Pancreas (tissue), 10 donors: Measurements from ENCODE around the gene EIF4EBP2. TPM values are rescaled to one million over a fixed set of nuclear protein-coding genes. Genes with fewer than 3 reads are reported as not detected.

ENCODE experiments used
- ATAC-seq, 4 donors: fragments of 200-7000 bp; cut with Tn5 transposase; one replicate each; pipeline versions ENCODE4 v1.8.0 to v1.9.1; 2020; ENCODE audit warnings: mild to moderate bottlenecking in 4 of 4, moderate library complexity in 4 of 4
- DNase-seq, 6 donors: peaks; one replicate each; pipeline ENCODE4 v3.0.0-alpha.2; 2020
- FAIRE-seq: peaks from 2 replicates; lab custom pipeline; 2012; peaks lifted over from hg19 to GRCh38; lab: Jason Lieb, UNC
- H3K27ac ChIP-seq, 4 donors: fragments of 200-600 bp; sonication (generic); 1 replicate in 3 of 4; 2 replicates in 1 of 4; pipeline versions ENCODE4 v1.5.0 to v1.8.0; 2020
- H3K27me3 ChIP-seq, 4 donors: fragments of 200-600 bp; one replicate each; pipeline ENCODE4 v1.8.0; 2021
- H3K36me3 ChIP-seq, 3 donors: fragments of 200-600 bp; sonication (generic) in 1 of 3; one replicate each; pipeline versions ENCODE4 v1.5.0 to v1.8.0; 2020 to 2021
- H3K4me1 ChIP-seq, 3 donors: fragments of 200-600 bp; one replicate each; pipeline ENCODE4 v1.8.0; 2021
- H3K4me3 ChIP-seq, 4 donors: fragments of 200-600 bp; sonication (generic) in 2 of 4; one replicate each; pipeline versions ENCODE4 v1.5.0 to v1.8.0; 2020 to 2021
- H3K9me3 ChIP-seq, 4 donors: fragments of 200-600 bp; one replicate each; pipeline ENCODE4 v1.8.0; 2021
- CTCF ChIP-seq, 4 donors: fragments of 200-600 bp; sonication (generic) in 3 of 4; IDR thresholded peaks; one replicate each; pipeline versions ENCODE4 v1.5.0 to v1.8.0; 2021; ENCODE audit warnings: antibody characterized with exemption in 4 of 4
- WGBS, 2 donors: extraction: QIAGEN DNeasy Blood & Tissue Kit; methylation state at CpG; one replicate each; pipeline ENCODE4 v1.1.7; 2013; 5-methylcytosine and 5-hydroxymethylcytosine counted together
- intact Hi-C, 3 donors: fragments of 100-400 bp; cut with DNase I; formaldehyde crosslinking; loops; one replicate each; pipeline versions ENCODE4 v1.11.1 to v1.14.2; 2022
- polyA plus RNA-seq, 2 donors: library from polyadenylated mRNA; stranded (reverse); fragments of 200-250 nt; gene quantifications; one replicate each; pipeline ENCODE4 v1.2.3, GENCODE V29; 2013
- total RNA-seq, 6 donors: library from RNA; stranded (reverse); fragmentation: NEBNext Ultra II Directional in 4 of 6; extraction: Animal tissue kit (Norgen Biotek cat#: 25700) in 4 of 6; gene quantifications; one replicate each; pipeline versions ENCODE4 v1.2.1 to v1.2.4, GENCODE V29; 2021 to 2023
- donor health status: healthy with polysubstance abuse.
- donor health status: DM: no; HTN: no; CAD: no; lungs with moderate emphysema.
- donor health status: DM: no; HTN: no; CAD: no.
- donor health status: control.
- donor health status: control.
- donor health status: Bipolar disorder and iron deficiency.
- donor health status: DM: yes; HTN: yes; CAD: no.
- donor health status: DM: no; HTN: no; CAD: no.
- donor health status: DM: no; HTN: no; CAD: no.
- donor health status: DM: yes; HTN: yes; CAD: no.

Gene EIF4EBP2
- total and polyA plus RNA-seq, 8 donors = 12.5 to 43.5 (median 30.7) TPM

- no peak for TF ChIP-seq CTCF (IDR thresholded peaks at IDR 0.05)
- H3K4me1 ChIP-seq = peaks cover 0 to 2% (median 0%) of the 10 kb centered on the region in 3 donors
- no peak overlapping the region for H3K27ac ChIP-seq
- no peaks in the 10 kb centered on the region for H3K27me3 ChIP-seq
- WGBS, 2 donors = 82 to 84% methylated on average over 3 of the region's 3 CpGs
- no peak for DNase-seq
- intact Hi-C loops = no loop called here
- peaks cover 7 to 72% (median 10%) of the 10 kb centered on the region in 3 donors for H3K36me3 ChIP-seq
- ATAC-seq = no peak
- H3K4me3 ChIP-seq = no peak overlapping the region
- no peak for FAIRE-seq
- no peaks in the 10 kb centered on the region for H3K9me3 ChIP-seq
These were observed 21.2 kb downstream of the EIF4EBP2 start for GRCh38 chr10:70425096-70425495.

GRCh38 chr10:70426823-70427222, 22.9 kb downstream of the EIF4EBP2 start:
- no peaks in the 10 kb centered on the region for H3K9me3 ChIP-seq
- intact Hi-C loops = no loop called here
- H3K27ac ChIP-seq = no peak overlapping the region
- FAIRE-seq (no peak), DNase-seq (no peak), ATAC-seq (no peak)
- peaks cover 7 to 54% (median 8%) of the 10 kb centered on the region in 3 donors for H3K36me3 ChIP-seq
- H3K4me3 ChIP-seq = no peak overlapping the region
- WGBS, 2 donors = 86 to 92% methylated on average over 3 of the region's 3 CpGs
- peaks cover 5 to 6% (median 5%) of the 10 kb centered on the region in 3 donors for H3K4me1 ChIP-seq
- no peaks in the 10 kb centered on the region for H3K27me3 ChIP-seq
- no peak for TF ChIP-seq CTCF (IDR thresholded peaks at IDR 0.05)

GRCh38 chr10:70430493-70431445, 26.8 kb downstream of the EIF4EBP2 start:
- intact Hi-C loops = no loop called here
- H3K27ac ChIP-seq = peak overlapping the region in 1 of 4 donors; percentile 33
- TF ChIP-seq CTCF (IDR thresholded peaks at IDR 0.05) = no peak
- H3K27me3 ChIP-seq = no peaks in the 10 kb centered on the region
- FAIRE-seq (no peak), ATAC-seq (peak; percentile 80 to 87 (median 84)), DNase-seq (peak in 4 of 6 donors; percentile 34 to 52 (median 44))
- H3K4me1 ChIP-seq = peaks cover 5 to 6% (median 5%) of the 10 kb centered on the region in 3 donors
- H3K9me3 ChIP-seq = no peaks in the 10 kb centered on the region
- WGBS, 2 donors = 44 to 49% methylated on average over 6 of the region's 6 CpGs
- H3K4me3 ChIP-seq = no peak overlapping the region
- H3K36me3 ChIP-seq = peaks cover 0 to 24% (median 0%) of the 10 kb centered on the region in 3 donors

- peaks cover 5 to 6% (median 5%) of the 10 kb centered on the region in 3 donors for H3K4me1 ChIP-seq
- peak in 2 of 4 donors; percentile 62 to 73 for ATAC-seq
- no peak for FAIRE-seq
- 62 to 63% methylated on average over 4 of the region's 4 CpGs for WGBS, 2 donors
- intact Hi-C loops = no loop called here
- H3K27me3 ChIP-seq = no peaks in the 10 kb centered on the region
- H3K9me3 ChIP-seq = no peaks in the 10 kb centered on the region
- DNase-seq = peak in 3 of 6 donors; percentile 20 to 38 (median 36)
- TF ChIP-seq CTCF (IDR thresholded peaks at IDR 0.05) = no peak
- no peak overlapping the region for H3K4me3 ChIP-seq
- H3K27ac ChIP-seq = peak overlapping the region in 2 of 4 donors; percentile 33 to 41
- peaks cover 0 to 18% (median 0%) of the 10 kb centered on the region in 3 donors for H3K36me3 ChIP-seq
These were observed 28.2 kb downstream of the EIF4EBP2 start for GRCh38 chr10:70432101-70432500.
